ENCODE results near the gene GCAT. TPM values are rescaled to one million over a fixed set of nuclear protein-coding genes. Genes with fewer than 3 reads are reported as not detected.
A peak's percentile ranks its signal among the peaks of the same experiment; 100 is the strongest.

Gene GCAT
- total RNA-seq, 2 experiments from 2014 or later: 10.4 to 12.0 TPM

DNA sequence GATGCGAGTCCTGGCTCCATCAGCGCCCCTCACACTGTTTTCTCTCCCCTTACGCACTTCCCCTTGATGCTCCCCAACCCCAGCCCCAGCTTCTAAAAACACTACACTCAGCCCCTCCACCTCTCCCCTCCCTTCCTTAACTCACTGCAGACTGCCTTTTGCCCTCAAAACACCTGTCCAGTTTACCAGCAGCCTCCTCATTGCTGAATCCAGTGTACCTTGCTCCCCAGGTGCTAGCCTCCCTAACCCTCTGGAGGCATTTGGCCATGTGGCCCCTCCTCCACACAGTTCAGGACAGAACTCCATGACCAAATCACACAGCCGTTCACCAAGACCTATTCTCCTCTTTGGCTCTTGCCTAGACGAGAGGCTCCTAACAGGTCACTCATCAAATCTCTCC, 12.6 kb downstream of the GCAT start:
- Mint-ChIP-seq H3K27ac (no peak overlapping the region), H3K9me3 (no peaks in the 10 kb centered on the region), H3K4me3 (no peak overlapping the region), H3K36me3 (ENCODE audit: low read depth) (peaks cover 1% of the 10 kb centered on the region), H3K27me3 (peaks cover 40% of the 10 kb centered on the region), H3K4me1 (peaks cover 20% of the 10 kb centered on the region)
- POLR2A ChIA-PET: interaction anchor here (0.6 kb wide), 2 partner anchors 39 to 66 kb away, joined by 3 to 5 read pairs; no protein-coding TSS in a partner anchor
- DNase-seq: no peak
- CTCF ChIA-PET: interaction anchor here (1.6 to 4.1 kb wide), 3 partner anchors 12 to 15 kb away, joined by 3 to 59 read pairs (median 5); partner anchors contain the start of gene GCAT

DNA sequence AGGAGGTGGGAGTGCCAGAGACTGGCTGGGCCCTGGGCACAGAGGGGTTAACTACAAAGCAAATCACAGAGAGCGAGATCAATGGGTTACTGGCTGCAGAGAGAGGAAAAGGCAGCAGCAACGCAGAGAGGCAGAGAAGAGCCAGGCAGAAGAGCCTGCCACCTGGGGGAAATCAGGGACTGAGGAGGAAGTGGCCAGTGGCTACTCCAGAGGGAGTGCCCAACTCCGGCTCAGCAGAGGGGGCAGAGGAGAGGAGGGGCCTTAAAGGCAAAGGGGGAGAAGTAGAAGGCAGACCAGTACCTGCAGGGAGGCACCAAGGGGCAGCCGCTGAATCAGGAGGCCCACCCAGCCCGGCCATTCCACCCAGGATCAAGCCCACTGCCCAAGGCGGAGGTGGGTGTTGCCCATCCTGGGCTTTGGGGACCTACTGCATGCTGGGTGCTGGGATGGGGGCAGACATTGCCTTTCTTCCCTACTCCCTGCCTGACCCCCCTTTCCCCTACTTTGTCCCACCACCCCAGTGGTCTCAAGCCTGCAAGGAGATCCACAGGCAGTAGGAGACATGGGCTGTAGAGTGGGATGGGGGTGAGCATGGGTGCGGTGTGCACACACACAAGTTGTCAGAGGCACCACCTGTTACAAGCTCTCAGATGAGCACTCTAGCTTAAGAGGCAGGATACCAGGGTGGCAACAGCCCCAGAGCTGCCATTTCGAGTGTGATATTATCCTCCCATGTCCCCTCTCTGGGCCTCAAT, 14.5 kb downstream of the GCAT start:
- ChIA-PET POLR2A (no interaction called here), CTCF (interaction anchor here (1.1 kb wide), 1 partner anchor 15 kb away, joined by 3 read pairs; the partner anchor contains the start of gene GCAT)

DNA sequence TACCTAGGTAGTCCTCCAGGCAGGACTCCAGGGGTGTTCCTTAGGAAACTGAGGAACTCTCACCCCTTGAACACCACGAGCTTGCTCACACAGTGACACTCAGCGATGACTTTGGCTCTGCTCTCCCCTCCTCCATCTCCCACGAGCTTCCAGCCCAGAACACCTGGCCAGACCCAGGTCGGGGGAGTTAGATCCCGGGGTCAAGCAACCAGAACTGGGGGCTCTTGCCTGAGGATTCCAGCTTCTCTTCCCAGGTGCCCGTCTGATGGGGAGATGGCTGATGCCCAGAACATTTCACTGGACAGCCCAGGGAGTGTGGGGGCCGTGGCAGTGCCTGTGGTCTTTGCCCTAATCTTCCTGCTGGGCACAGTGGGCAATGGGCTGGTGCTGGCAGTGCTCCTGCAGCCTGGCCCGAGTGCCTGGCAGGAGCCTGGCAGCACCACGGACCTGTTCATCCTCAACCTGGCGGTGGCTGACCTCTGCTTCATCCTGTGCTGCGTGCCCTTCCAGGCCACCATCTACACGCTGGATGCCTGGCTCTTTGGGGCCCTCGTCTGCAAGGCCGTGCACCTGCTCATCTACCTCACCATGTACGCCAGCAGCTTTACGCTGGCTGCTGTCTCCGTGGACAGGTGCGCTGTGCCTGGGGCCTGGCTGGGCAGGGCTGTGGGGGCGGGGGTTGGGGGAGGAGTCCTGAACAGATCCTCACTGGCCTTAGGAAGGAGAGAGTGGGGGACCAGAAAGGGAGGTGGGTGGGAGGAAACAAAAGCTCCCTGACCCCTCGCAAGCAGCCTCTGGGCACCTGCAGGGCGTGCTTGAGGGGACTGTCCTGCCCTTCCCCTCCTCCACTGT, 15.6 kb downstream of the GCAT start, which contains the start of gene GALR3:
TSS of gene GALR3 (plus strand) at position 249 of the 852 bp plus-strand sequence. CDS start at position 274, 25 bp downstream.
- ChIA-PET CTCF (interaction anchor here (1.0 to 2.5 kb wide), 4 partner anchors 16 to 272 kb away, joined by 3 to 7 read pairs (median 4); partner anchors contain the start of genes GCAT and MICALL1), POLR2A (no interaction called here)
- Mint-ChIP-seq H3K27me3 (peaks cover 40% of the 10 kb centered on the region), H3K4me1 (peaks cover 15% of the 10 kb centered on the region), H3K4me3 (peak within 1 kb of the TSS; percentile 70), H3K9me3 (no peaks in the 10 kb centered on the region), H3K27ac (peak within 1 kb of the TSS; percentile 41), H3K36me3 (ENCODE audit: low read depth) (no peaks in the 10 kb centered on the region)
- DNase-seq: no peak

More for the DNA sequence above, 14.5 kb downstream of the GCAT start:
- no peaks in the 10 kb centered on the region for H3K9me3 Mint-ChIP-seq
- H3K4me1 Mint-ChIP-seq: peaks cover 23% of the 10 kb centered on the region
- no peak for DNase-seq
- H3K4me3 Mint-ChIP-seq: no peak overlapping the region
- no peak overlapping the region for H3K27ac Mint-ChIP-seq
- H3K27me3 Mint-ChIP-seq: peaks cover 40% of the 10 kb centered on the region
- H3K36me3 Mint-ChIP-seq (ENCODE audit: low read depth): no peaks in the 10 kb centered on the region

DNA sequence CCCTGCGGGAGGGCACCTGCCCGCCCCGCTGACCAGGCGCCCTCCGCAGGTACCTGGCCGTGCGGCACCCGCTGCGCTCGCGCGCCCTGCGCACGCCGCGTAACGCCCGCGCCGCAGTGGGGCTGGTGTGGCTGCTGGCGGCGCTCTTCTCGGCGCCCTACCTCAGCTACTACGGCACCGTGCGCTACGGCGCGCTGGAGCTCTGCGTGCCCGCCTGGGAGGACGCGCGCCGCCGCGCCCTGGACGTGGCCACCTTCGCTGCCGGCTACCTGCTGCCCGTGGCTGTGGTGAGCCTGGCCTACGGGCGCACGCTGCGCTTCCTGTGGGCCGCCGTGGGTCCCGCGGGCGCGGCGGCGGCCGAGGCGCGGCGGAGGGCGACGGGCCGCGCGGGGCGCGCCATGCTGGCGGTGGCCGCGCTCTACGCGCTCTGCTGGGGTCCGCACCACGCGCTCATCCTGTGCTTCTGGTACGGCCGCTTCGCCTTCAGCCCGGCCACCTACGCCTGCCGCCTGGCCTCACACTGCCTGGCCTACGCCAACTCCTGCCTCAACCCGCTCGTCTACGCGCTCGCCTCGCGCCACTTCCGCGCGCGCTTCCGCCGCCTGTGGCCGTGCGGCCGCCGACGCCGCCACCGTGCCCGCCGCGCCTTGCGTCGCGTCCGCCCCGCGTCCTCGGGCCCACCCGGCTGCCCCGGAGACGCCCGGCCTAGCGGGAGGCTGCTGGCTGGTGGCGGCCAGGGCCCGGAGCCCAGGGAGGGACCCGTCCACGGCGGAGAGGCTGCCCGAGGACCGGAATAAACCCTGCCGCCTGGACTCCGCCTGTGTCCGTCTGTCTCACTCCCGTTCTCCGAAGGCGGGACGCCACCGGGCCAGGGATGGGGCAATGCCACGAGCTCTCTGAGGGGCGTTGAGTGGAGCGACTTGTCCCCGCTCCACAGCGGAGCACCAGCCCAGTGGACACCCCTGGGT, 17.2 kb downstream of the GCAT start:
- ChIA-PET POLR2A (no interaction called here), CTCF (interaction anchor here (0.7 to 2.5 kb wide), 4 partner anchors 8 to 81 kb away, joined by 3 to 7 read pairs (median 4); partner anchors contain the start of gene MICALL1)
- H3K4me3 Mint-ChIP-seq: peak overlapping the region; percentile 70
- peaks cover 8% of the 10 kb centered on the region for H3K4me1 Mint-ChIP-seq
- DNase-seq: no peak
- peaks cover 2% of the 10 kb centered on the region for H3K36me3 Mint-ChIP-seq (ENCODE audit: low read depth)
- no peaks in the 10 kb centered on the region for H3K9me3 Mint-ChIP-seq
- peak overlapping the region; percentile 72 for H3K27ac Mint-ChIP-seq
- H3K27me3 Mint-ChIP-seq: peaks cover 29% of the 10 kb centered on the region

DNA sequence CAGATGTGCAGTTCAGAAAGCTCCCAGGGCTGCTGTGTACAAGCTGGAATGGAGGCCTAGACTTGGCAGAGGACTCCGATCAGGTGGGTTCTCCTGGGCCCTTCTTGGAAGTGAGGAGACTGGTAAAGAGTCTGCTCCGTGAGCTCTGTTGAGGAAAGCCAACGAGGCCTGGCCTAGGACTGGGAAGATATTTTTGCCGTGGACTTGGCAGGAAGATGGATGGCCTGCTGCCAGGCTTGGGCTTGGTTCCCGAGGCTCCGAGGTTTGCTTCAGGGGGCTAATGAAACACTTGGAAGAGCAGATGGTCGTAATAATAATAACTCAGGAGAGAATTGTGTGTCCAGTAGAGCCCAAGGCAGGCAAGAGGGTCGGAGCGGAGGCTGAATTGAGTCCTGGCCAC, 19.3 kb downstream of the GCAT start:
- no peak for DNase-seq
- POLR2A ChIA-PET: no interaction called here
- Mint-ChIP-seq H3K9me3 (no peaks in the 10 kb centered on the region), H3K27me3 (peaks cover 15% of the 10 kb centered on the region), H3K4me1 (peaks cover 6% of the 10 kb centered on the region), H3K27ac (no peak overlapping the region), H3K36me3 (ENCODE audit: low read depth) (peaks cover 14% of the 10 kb centered on the region), H3K4me3 (no peak overlapping the region)
- CTCF ChIA-PET: interaction anchor here (0.5 to 4.5 kb wide), 2 partner anchors 10 to 14 kb away, joined by 6 to 27 read pairs; no protein-coding TSS in a partner anchor

DNA sequence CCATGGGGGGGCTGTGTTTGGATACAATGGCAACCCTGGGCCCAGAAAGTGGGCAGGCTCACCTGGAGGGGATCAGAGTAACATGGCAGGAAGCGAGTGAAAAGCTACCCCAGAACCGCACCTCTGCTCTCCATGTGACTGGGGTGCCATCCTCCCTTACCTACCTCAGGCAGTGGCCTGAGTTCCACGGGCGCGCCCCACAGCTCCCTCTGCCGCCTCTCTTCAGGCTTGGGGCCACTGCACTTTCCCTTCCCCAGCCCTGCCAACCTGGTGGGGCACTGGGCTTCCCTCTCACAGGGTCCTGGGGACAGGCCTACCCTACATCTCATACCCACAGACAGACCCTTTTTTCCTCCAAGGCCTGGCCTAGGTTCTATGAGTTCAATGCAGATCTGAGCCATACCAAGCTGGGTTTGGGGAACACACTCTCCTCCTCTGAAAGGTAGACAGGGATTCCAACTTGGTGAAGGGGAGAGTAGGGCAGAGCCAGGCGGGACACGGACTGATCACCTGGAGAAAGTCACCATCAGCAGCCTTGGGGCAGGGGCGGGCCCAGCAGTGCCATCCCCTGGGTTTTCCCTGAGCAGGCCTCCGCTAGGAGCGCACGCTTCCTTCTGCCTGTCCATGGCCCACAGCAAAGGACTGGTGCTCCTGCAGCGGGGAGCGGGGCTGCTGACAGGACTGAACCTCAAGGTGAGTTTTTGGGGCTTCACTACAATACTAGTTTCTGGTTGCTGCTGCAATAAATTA, 22.5 kb downstream of the GCAT start:
- no peak for DNase-seq
- no peak overlapping the region for H3K27ac Mint-ChIP-seq
- H3K4me1 Mint-ChIP-seq: peaks cover 3% of the 10 kb centered on the region
- peaks cover 26% of the 10 kb centered on the region for H3K36me3 Mint-ChIP-seq (ENCODE audit: low read depth)
- H3K4me3 Mint-ChIP-seq: no peak overlapping the region
- POLR2A ChIA-PET: interaction anchor here (0.6 kb wide), 1 partner anchor 485 kb away, joined by 10 read pairs; no protein-coding TSS in a partner anchor
- H3K9me3 Mint-ChIP-seq: no peaks in the 10 kb centered on the region
- no peaks in the 10 kb centered on the region for H3K27me3 Mint-ChIP-seq
- CTCF ChIA-PET: interaction anchor here (1.3 to 4.5 kb wide), 2 partner anchors 13 to 14 kb away, joined by 3 to 27 read pairs; partner anchors contain the start of gene ANKRD54

DNA sequence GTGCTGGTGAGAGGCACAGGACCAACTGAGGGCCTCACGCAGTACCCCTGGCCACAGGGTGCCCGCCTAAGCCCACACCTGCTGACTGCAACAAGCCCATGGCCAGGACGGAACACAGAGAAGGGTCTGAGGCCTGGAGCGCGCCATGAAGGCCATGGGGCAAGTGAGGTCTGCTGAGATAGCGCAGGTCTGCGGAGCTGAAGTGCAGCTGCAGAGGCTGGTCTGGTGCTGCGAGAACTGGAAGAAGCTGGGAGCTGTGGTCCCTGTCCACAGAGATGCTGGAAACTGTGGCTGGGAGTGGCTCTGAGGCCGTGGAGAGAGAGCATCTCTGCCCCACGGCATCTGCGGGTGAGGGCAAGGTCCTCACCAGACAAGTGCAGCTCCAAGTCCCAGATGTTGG, 23.7 kb downstream of the GCAT start:
- Mint-ChIP-seq H3K4me1 (no peaks in the 10 kb centered on the region), H3K36me3 (ENCODE audit: low read depth) (peaks cover 26% of the 10 kb centered on the region), H3K27ac (no peak overlapping the region), H3K9me3 (no peaks in the 10 kb centered on the region), H3K4me3 (no peak overlapping the region), H3K27me3 (no peaks in the 10 kb centered on the region)
- ChIA-PET CTCF (no interaction called here), POLR2A (no interaction called here)
- no peak for DNase-seq

DNA sequence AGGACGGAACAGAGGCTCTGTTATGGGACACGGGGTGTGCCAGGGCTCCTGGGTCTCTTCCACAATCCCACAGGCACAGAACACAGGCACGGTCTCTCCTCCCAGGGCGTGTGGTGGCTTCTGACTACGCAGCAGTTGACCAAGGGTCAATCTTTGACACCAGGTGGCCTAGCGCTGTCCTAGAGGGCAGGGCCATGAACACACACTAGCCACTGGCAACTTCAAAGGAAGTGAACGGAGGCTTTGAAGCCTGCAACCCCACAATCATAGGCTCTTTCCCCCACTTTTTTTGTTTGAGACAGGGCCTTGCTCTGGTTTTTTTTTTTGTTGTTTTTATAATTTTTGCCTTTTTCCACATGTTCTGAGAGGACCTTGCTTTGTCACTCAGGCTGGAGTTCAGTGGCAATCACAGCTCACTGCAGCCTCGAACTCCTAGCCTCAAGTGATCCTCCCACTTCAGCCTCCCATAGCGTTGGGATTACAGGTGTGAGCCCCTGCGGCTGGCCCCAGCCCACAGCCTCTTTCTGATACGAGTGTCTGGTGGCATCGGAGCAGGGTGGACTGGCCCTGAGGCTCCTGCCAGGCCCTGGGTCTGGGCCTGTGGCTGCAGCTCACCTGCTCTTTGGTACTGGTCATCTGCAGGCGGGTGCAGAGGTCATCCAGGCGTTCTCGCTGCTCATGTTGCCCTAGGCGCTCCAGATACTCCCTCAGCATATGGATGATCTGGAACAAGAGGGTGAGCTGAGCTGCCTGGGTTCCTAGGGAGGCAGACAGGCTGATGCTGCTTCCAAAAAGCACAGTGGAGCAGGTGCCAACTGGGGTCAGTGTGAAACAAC, 24.5 kb downstream of the GCAT start:
- Mint-ChIP-seq H3K4me3 (no peak overlapping the region), H3K36me3 (ENCODE audit: low read depth) (peaks cover 31% of the 10 kb centered on the region), H3K4me1 (no peaks in the 10 kb centered on the region), H3K27ac (no peak overlapping the region), H3K9me3 (no peaks in the 10 kb centered on the region), H3K27me3 (no peaks in the 10 kb centered on the region)
- POLR2A ChIA-PET: no interaction called here
- DNase-seq: no peak
- CTCF ChIA-PET: interaction anchor here (1.3 kb wide), 1 partner anchor 13 kb away, joined by 3 read pairs; no protein-coding TSS in a partner anchor

DNA sequence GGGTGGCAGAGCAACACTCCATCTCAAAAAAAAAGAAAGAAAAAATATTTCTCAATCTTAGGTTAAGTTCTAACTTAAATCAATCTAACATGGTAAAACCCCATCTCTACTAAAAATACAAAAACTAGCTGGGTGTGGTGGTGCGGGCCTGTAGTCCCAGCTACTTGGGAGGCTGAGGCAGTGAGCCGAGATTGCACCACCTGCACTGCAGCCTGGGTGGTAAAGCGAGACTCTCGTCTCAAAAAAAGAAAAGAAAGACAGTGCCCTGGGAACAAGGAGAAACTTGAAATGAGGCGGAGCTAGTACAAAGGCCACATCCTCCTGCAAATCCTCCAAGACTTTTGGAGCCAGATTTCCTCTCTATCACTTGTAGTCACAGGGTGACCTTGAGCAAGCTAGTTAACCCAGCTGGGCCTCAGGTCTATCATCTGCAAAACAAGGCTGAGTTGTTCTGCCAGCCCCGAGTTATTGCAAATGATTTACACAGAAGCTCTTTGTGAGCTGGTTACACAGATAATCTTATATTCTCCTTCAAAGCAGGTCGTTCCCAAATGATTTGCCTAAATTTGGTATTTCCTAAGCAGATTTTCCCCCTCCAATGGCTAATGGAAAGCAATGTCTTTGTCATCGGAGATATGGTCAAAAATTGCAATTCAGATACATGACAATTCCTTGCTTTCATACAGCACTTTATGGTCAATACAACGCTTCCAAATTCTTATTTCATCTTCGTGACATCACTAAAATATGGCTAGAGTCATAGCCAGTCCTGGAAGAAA, 34.5 kb downstream of the GCAT start:
- Mint-ChIP-seq H3K36me3 (ENCODE audit: low read depth) (peaks cover 15% of the 10 kb centered on the region), H3K27me3 (no peaks in the 10 kb centered on the region), H3K4me1 (peaks cover 18% of the 10 kb centered on the region), H3K27ac (peak overlapping the region; percentile 27), H3K4me3 (peak overlapping the region; percentile 88), H3K9me3 (peaks cover 4% of the 10 kb centered on the region)
- no peak for DNase-seq
- POLR2A ChIA-PET: no interaction called here
- CTCF ChIA-PET: no interaction called here

DNA sequence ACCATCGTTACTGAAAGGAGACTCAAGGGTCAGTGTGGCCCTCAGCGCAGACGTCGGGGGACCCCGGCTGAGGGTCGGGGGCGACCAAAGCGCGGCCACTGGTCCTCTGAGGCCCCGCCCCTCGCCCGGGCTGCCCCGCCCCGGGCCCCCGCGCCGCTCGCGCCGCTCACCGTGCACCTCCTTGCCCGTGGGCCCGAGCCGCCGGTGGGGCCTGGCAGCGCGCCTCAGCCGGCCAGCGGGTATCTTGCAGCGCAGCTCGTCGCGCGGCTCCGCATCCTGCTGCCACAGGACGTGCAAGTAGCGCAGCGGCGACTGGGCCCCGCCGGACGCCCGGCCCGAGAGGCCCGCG, 36.0 kb downstream of the GCAT start:
- DNase-seq: no peak
- H3K36me3 Mint-ChIP-seq (ENCODE audit: low read depth): peaks cover 22% of the 10 kb centered on the region
- no peaks in the 10 kb centered on the region for H3K27me3 Mint-ChIP-seq
- peaks cover 4% of the 10 kb centered on the region for H3K9me3 Mint-ChIP-seq
- ChIA-PET POLR2A (interaction anchor here (0.7 kb wide), 2 partner anchors 18 to 110 kb away, joined by 6 read pairs; partner anchors contain the start of gene POLR2F), CTCF (interaction anchor here (0.8 to 2.3 kb wide), 12 partner anchors 9 to 277 kb away, joined by 3 to 9 read pairs (median 4); partner anchors contain the start of gene GGA1)
- H3K4me1 Mint-ChIP-seq: peaks cover 30% of the 10 kb centered on the region
- peak overlapping the region; percentile 88 for H3K4me3 Mint-ChIP-seq
- H3K27ac Mint-ChIP-seq: peak overlapping the region; percentile 92

Data from activated CD4-positive, alpha-beta T cell treated with anti-CD3 and anti-CD28 coated beads, Interleukin-2, amount 10 ng/mL, durations not matched to agents 7 days and 5 days (primary cell).